Measurements from ENCODE around the gene CAP2. TPM values are rescaled to one million over a fixed set of nuclear protein-coding genes. Genes with fewer than 3 reads are reported as not detected.

Gene CAP2
- total RNA-seq, 1 experiment from 2014 or later = 7.2 TPM

- CTCF ChIA-PET = no interaction called here
- Mint-ChIP-seq H3K36me3 (no peaks in the 10 kb centered on the region), H3K4me3 (no peak overlapping the region), H3K4me1 (peaks cover 6% of the 10 kb centered on the region), H3K27me3 (ENCODE audit: low read depth) (no peaks in the 10 kb centered on the region), H3K27ac (no peak overlapping the region), H3K9me3 (no peaks in the 10 kb centered on the region)
- TF ChIP-seq ZNF512 (CRISPR knock-in tag; IDR thresholded peaks at IDR 0.05; ENCODE audit: borderline replicate concordance) (no peak), SMAD4 (CRISPR knock-in tag; IDR thresholded peaks at IDR 0.05) (no peak), ZNF532 (CRISPR knock-in tag; IDR thresholded peaks at IDR 0.05; ENCODE audit: borderline replicate concordance) (no peak), JAZF1 (CRISPR knock-in tag; IDR thresholded peaks at IDR 0.05) (no peak), PREB (CRISPR knock-in tag; IDR thresholded peaks at IDR 0.05; ENCODE audit: borderline replicate concordance) (no peak), E2F1 (CRISPR knock-in tag; IDR thresholded peaks at IDR 0.05) (no peak), MAX (CRISPR knock-in tag; IDR thresholded peaks at IDR 0.05) (no peak), PRDM15 (CRISPR knock-in tag; IDR thresholded peaks at IDR 0.05) (no peak), RORB (CRISPR knock-in tag; IDR thresholded peaks at IDR 0.05) (no peak), ZMAT4 (CRISPR knock-in tag; IDR thresholded peaks at IDR 0.05) (no peak)
- POLR2A ChIA-PET = no interaction called here
- DNase-seq (ENCODE audit: low spot score) = no peak
- no peak for ATAC-seq
Observed at GRCh38 chr6:17506531-17506930, 113.1 kb downstream of the CAP2 start.

- H3K4me1 Mint-ChIP-seq = peaks cover 6% of the 10 kb centered on the region
- DNase-seq (ENCODE audit: low spot score) = no peak
- no peak for ATAC-seq
- ChIA-PET CTCF (no interaction called here), POLR2A (no interaction called here)
- no peaks in the 10 kb centered on the region for H3K27me3 Mint-ChIP-seq (ENCODE audit: low read depth)
- H3K27ac Mint-ChIP-seq = no peak overlapping the region
- no peaks in the 10 kb centered on the region for H3K36me3 Mint-ChIP-seq
- no peaks in the 10 kb centered on the region for H3K9me3 Mint-ChIP-seq
- H3K4me3 Mint-ChIP-seq = no peak overlapping the region
- TF ChIP-seq TEAD1 (CRISPR knock-in tag; IDR thresholded peaks at IDR 0.05) (no peak), ERG (CRISPR knock-in tag; IDR thresholded peaks at IDR 0.05) (no peak), ARID4B (CRISPR knock-in tag; IDR thresholded peaks at IDR 0.05; ENCODE audit: borderline replicate concordance) (no peak), TP53 (CRISPR knock-in tag; IDR thresholded peaks at IDR 0.05) (no peak), USF2 (CRISPR knock-in tag; IDR thresholded peaks at IDR 0.05) (no peak)
Observed at GRCh38 chr6:17506962-17507361, 113.6 kb downstream of the CAP2 start.
